HG03066 (cell line): Measurements from ENCODE around the gene RNF212.

Experiments used
- ATAC-seq: cut with Tn5 transposase; IDR thresholded peaks from one replicate; pipeline ENCODE4 v1.9.1; 2021; ENCODE audit warnings: low read depth; ENCODE audit not compliant: unreplicated experiment

Gene RNF212

GRCh38 chr4:1116838-1117237 lies 3.5 kb upstream of the RNF212 start:
- ATAC-seq: no peak

DNA sequence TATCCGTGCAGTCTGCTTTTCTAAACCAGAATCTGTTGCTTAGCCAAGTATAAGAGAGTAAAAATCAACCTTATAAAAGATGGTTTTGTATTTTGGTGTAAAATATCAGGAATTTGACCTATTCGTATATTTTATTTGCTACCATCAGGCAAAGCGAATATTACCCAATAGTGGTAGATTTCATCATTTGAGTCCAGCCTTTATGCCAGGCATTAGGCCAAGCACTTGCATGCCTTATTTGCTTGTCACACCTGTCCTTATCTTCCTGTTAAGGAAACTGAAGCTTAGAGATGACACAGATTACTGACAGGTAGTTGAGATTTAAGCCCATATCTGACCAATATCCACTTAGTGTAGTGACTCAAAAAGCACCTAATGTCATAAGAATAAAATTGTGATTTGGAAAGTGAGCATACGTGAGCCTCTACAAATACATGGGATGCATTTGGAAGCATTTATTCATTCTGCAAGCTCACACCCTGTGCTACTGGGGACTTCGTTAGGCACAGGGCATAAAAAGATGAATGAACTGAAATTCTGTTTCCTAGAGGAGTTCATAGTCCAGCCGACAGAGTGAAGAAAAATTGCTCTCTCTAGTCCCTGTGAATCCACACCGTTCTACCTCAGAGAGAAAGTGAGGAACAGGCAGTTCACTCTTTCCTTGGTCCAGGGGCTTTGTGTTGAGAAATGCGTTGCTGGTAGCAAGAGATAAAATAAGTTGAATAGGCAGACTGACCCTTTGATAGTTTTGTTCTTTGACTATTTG lies 2.3 kb upstream of the RNF212 start:
- no peak for ATAC-seq

- no peak for ATAC-seq
Observed at GRCh38 chr4:1112821-1113182, 562 bp downstream of the RNF212 start.

- no peak for ATAC-seq
Observed at GRCh38 chr4:1112174-1112820, 1.1 kb downstream of the RNF212 start.

- ATAC-seq: no peak
Observed at GRCh38 chr4:1111259-1111809, 2.0 kb downstream of the RNF212 start.

- ATAC-seq: no peak
Observed at GRCh38 chr4:1109898-1110506, 3.4 kb downstream of the RNF212 start.

- ATAC-seq: no peak
Observed at GRCh38 chr4:1109333-1109732, 4.0 kb downstream of the RNF212 start.

DNA sequence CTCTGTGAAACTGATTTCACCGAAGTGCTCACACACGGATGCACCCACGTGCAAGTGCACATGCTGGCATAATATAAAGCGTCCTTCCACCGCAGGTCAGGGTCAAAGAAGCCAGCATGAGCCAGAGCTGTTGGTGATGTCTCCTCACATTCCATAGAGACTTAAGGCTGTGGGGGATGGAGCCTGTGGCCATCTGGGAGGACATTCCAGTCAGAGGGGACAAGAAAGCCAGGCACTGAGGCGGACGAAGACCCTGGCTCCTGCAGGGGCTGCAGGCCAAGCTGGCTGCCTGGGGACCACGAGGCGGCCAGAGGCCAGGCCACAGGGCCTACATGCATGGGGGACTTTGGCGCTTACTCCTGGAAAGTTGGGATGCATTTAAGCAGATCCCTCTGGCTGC lies 7.7 kb downstream of the RNF212 start:
- no peak for ATAC-seq

DNA sequence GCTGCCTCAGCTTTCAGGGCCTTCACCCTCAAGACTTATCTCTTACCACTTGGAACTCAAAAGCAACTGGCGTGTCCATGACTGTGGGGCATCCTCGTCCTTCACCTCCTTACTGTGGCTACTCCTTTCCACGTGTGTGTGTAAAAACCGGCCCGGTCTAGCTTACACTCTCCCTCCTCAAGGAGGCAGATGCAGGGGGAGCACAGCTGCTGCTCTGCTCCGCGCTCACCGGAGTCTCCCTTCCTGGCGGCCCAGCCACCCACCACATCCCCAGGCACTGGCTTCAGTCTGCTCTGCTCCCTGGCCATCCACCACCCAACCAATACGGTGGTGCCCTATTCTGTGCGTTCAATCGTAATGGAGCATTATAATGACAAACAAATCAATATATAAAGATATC lies 8.3 kb downstream of the RNF212 start:
- ATAC-seq: no peak

DNA sequence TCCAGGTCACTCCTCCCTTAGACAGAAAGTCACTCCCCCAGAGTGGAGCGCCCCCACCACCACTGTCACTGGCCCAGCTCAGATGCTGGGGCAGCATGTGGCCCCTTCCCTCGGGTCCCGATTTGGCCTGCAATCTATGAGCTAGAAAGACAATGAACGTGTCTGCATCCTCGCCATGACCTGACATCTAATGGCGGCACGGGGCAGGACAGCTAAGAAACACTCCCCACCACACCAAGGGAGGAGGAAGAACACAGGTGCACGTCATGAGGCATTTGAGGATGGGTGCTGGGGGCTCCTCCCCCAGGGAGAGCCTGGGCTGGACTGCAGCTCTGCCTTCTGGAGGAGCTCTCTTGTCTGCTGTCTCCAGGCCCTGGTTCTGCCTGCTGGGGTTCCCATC lies 8.7 kb downstream of the RNF212 start:
- no peak for ATAC-seq

GRCh38 chr4:1099684-1100335 lies 13.6 kb downstream of the RNF212 start:
- ATAC-seq: no peak

DNA sequence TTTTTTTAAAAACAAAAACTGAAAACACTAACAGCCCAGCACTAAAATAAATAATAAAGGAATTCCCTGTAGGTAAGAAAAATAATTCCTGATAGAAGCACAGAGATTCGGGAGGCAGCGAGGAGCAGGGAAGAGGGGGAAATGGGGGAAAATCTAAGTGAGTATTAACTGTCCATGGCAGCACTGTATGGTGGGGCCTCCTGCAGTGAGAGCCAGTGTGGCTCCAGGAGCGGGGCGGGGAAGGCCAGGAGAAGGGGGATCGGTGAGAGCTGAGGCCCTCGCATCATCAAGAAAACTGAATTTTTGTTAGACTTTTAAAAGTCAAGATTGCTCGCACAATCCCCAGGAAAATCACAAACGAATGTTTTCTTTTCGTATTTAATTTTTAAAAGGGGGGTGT lies 14.1 kb downstream of the RNF212 start:
- no peak for ATAC-seq

DNA sequence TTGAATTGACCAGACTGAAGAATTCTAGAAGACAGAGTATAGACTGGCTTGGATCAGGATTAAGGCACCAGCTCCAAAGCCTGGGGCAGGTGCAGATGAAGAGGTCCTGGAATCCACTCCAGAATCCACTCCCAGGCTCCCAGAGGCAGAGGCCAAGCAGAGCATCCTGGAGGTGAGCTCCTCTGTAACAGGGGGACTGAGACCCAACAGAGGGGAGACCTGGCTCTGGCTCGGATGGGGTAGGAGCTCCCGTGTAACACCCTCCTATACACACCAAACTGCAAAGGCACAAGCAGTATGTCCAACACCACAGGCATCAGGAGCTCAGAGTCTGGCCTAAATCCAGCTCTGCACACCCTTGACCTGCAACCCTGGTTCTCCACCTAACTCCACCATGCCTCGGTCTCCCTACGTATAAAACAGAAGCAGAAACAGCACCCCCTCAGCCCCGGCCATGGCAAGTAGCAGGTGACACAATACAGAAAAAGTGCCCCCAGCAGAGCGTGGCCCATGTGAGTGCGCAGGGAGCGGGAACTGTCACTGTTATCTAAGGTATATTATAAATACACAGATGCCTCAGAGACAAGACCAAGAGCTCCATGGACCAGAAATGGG lies 14.9 kb downstream of the RNF212 start:
- no peak for ATAC-seq

- no peak for ATAC-seq
Observed at GRCh38 chr4:1097553-1097952, 15.8 kb downstream of the RNF212 start.

GRCh38 chr4:1096841-1097240 lies 16.5 kb downstream of the RNF212 start:
- no peak for ATAC-seq

GRCh38 chr4:1094336-1094690 lies 19.1 kb downstream of the RNF212 start:
- no peak for ATAC-seq

- no peak for ATAC-seq
Observed at GRCh38 chr4:1093391-1094335, 19.7 kb downstream of the RNF212 start.

- no peak for ATAC-seq
Observed at GRCh38 chr4:1092983-1093361, 20.4 kb downstream of the RNF212 start.

DNA sequence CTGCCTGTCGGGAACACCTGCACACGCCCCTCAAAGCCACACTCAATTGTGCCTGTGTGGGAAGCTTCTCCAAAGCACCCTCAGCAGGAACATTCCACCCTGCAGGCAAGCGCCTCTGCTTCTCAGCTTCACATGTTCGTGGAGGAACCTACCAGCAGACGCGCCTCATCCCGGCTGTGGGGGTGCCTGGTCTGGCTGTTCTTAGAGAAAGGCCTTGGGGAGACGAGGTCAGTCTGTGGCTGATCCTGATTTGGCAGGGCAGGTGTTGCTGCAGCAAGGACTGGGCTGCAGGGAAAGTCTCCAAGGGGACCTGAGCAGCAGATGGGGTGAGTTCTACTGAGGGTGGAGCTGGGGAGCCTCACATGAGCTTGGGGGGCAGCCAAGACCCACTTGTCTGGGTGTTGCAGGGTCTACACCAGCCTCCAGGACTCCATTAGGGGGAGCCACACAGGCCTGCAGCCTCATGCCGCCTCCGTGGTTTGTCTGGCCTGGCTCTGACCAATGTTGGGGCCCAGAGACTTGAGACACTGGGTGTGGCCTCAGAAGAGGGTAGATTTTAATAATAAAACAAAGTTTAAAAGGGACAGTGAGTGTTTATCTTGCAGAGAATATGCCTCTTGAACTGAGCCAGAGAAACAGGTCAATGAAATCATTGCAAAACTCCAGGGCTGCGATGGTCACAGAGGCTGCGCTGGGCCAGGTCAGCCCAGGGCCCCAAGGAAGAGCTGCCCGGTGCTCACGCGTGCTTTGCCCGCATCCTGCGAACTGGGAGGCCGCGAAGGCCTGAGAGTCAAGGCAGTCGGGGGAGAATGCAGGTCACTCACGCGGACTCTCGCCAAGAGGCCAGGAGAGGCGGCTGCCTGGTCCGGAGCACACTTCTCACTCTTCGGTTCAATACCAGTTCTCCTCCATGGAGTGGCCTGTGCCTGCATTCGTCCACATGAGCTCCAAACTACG lies 21.1 kb downstream of the RNF212 start:
- no peak for ATAC-seq
